Smooth muscle cell (in vitro differentiated cells): ENCODE results near the gene PKDCC. TPM values are rescaled to one million over a fixed set of nuclear protein-coding genes. Genes with fewer than 3 reads are reported as not detected.

Experiments used
- DNase-seq: peaks from one replicate; lab custom pipeline; 2025; ENCODE audit not compliant: unreplicated experiment; lab: John Stamatoyannopoulos, UW
- H2AFZ ChIP-seq: fragments of 200-600 bp; sonication (generic); 2 replicates; pipeline ENCODE4 v1.6.0; 2016; ENCODE audit warnings: antibody characterized with exemption, low read depth, mild to moderate bottlenecking
- H3F3A ChIP-seq: fragments of 200-600 bp; sonication (generic); 2 replicates; pipeline ENCODE4 v1.6.0; 2017; ENCODE audit warnings: antibody characterized with exemption, low read depth
- H3K27ac ChIP-seq: fragments of 200-600 bp; sonication (generic); 2 replicates; pipeline ENCODE4 v1.5.1; 2016; ENCODE audit warnings: low read depth, mild to moderate bottlenecking
- H3K27me3 ChIP-seq: fragments of 200-600 bp; sonication (generic); 2 replicates; pipeline ENCODE4 v1.6.1; 2016; ENCODE audit warnings: low read depth, mild to moderate bottlenecking
- H3K36me3 ChIP-seq: fragments of 200-600 bp; sonication (generic); 2 replicates; pipeline ENCODE4 v1.5.1; 2016; ENCODE audit warnings: low read depth
- H3K4me1 ChIP-seq: fragments of 200-600 bp; sonication (generic); 2 replicates; pipeline ENCODE4 v1.5.1; 2016; ENCODE audit warnings: low read depth
- H3K4me2 ChIP-seq: fragments of 200-600 bp; sonication (generic); 2 replicates; pipeline ENCODE4 v1.6.0; 2016; ENCODE audit warnings: mild to moderate bottlenecking
- H3K4me3 ChIP-seq: fragments of 200-600 bp; sonication (generic); 2 replicates; pipeline ENCODE4 v1.5.1; 2016; ENCODE audit warnings: mild to moderate bottlenecking
- H3K79me2 ChIP-seq: fragments of 200-600 bp; sonication (generic); 2 replicates; pipeline ENCODE4 v1.6.0; 2016; ENCODE audit warnings: low read depth, mild to moderate bottlenecking
- H3K9ac ChIP-seq: fragments of 200-600 bp; sonication (generic); 2 replicates; pipeline ENCODE4 v1.6.0; 2016; ENCODE audit warnings: low read depth
- H3K9me3 ChIP-seq: fragments of 200-600 bp; sonication (generic); replicated peaks from 2 replicates; pipeline ENCODE4 v1.5.1; 2016; ENCODE audit warnings: low read depth
- H4K20me1 ChIP-seq: fragments of 200-600 bp; sonication (generic); 2 replicates; pipeline ENCODE4 v1.6.0; 2016; ENCODE audit warnings: low read depth
- CTCF ChIP-seq: fragments of 200-600 bp; sonication (generic); IDR thresholded peaks from 2 replicates; pipeline ENCODE4 v1.5.1; 2017; ENCODE audit warnings: borderline replicate concordance, mild to moderate bottlenecking, antibody characterized with exemption; ENCODE audit not compliant: insufficient read depth, poor library complexity, severe bottlenecking
- WGBS: methylation state at CpG from one replicate; pipeline ENCODE4 v1.1.7; 2016; ENCODE audit warnings: low lambda C conversion rate; 5-methylcytosine and 5-hydroxymethylcytosine counted together
- polyA plus RNA-seq: library from polyadenylated mRNA; unstranded; fragments of >200 nt; fragmentation: Nextera tagmentation; extraction: Ambion mirVana; gene quantifications from 2 replicates; pipeline ENCODE4 v1.2.1, GENCODE V29; 2016
- total RNA-seq: library from RNA; depleted of rRNA; stranded (reverse); fragments of >200 nt; gene quantifications from 2 replicates; pipeline ENCODE4 v1.2.3, GENCODE V29; 2014

The PKDCC gene
- total and polyA plus RNA-seq, 2 experiments from 2014 or later: 12.2 to 15.2 TPM

GRCh38 chr2:42046819-42047487 lies 868 bp upstream of the PKDCC start:
- H2AFZ ChIP-seq: peak overlapping the region; percentile 66
- no peak for DNase-seq
- H3K27ac ChIP-seq: peak overlapping the region; percentile 27
- peak overlapping the region; percentile 92 for H3K4me2 ChIP-seq
- H3K36me3 ChIP-seq: no peaks in the 10 kb centered on the region
- H3K79me2 ChIP-seq: peaks cover 34% of the 10 kb centered on the region
- 2% methylated on average over 38 of the region's 39 CpGs for WGBS
- H3K4me1 ChIP-seq: peaks cover 55% of the 10 kb centered on the region
- peak overlapping the region; percentile 72 for H3K4me3 ChIP-seq
- no peak overlapping the region for H3K9ac ChIP-seq
- no peak for TF ChIP-seq CTCF
- H3F3A ChIP-seq: peaks cover 16% of the 10 kb centered on the region
- no peaks in the 10 kb centered on the region for H4K20me1 ChIP-seq
- no peaks in the 10 kb centered on the region for H3K27me3 ChIP-seq
- H3K9me3 ChIP-seq: no peaks in the 10 kb centered on the region

DNA sequence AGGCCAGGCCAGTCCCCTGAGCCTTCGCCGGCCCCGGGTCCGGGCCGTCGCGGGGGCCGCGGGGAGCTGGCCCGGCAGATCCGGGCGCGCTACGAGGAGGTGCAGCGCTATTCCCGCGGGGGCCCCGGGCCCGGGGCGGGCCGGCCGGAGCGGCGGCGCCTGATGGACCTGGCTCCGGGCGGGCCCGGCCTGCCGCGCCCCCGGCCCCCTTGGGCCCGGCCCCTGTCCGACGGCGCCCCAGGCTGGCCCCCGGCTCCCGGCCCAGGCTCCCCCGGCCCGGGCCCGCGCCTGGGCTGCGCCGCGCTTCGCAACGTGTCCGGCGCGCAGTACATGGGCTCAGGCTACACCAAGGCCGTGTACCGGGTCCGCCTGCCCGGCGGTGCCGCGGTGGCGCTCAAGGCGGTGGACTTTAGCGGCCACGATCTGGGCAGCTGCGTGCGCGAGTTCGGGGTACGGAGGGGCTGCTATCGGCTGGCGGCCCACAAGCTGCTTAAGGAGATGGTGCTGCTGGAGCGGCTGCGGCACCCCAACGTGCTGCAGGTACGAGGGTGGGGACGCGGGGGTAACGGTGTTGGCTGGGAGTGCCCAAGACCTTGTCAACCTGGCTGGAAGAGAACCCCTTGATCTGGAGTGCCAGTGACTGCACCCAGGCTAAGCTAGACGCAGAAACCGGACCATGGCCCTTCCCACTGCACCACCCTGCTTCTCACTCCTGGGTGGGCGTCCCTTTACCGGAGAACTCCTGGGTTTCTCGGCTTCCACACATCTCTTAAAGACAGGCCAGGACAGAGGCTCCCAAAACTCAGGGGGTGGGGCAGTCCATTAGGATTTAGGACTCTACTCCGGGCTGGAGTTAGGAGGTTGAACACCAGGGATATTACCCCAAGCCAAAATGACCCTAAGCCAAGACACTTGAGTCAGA lies 739 bp downstream of the PKDCC start:
- Histone ChIP-seq H3K9me3 (no peaks in the 10 kb centered on the region), H3K9ac (peak overlapping the region; percentile 34), H3K79me2 (peaks cover 39% of the 10 kb centered on the region), H3K4me3 (peak overlapping the region; percentile 72), H2AFZ (peak overlapping the region; percentile 4), H3K36me3 (no peaks in the 10 kb centered on the region), H3K4me2 (peak overlapping the region; percentile 91), H3K27me3 (no peaks in the 10 kb centered on the region), H3F3A (peaks cover 19% of the 10 kb centered on the region), H4K20me1 (no peaks in the 10 kb centered on the region), H3K27ac (peak overlapping the region; percentile 47), H3K4me1 (peaks cover 64% of the 10 kb centered on the region)
- no peak for TF ChIP-seq CTCF
- 6% methylated on average over 57 of the region's 80 CpGs for WGBS
- no peak for DNase-seq

GRCh38 chr2:42049221-42050009 lies 1.6 kb downstream of the PKDCC start:
- no peaks in the 10 kb centered on the region for H3K27me3 ChIP-seq
- peaks cover 22% of the 10 kb centered on the region for H3F3A ChIP-seq
- no peak overlapping the region for H3K9ac ChIP-seq
- H4K20me1 ChIP-seq: no peaks in the 10 kb centered on the region
- H3K36me3 ChIP-seq: no peaks in the 10 kb centered on the region
- peaks cover 71% of the 10 kb centered on the region for H3K4me1 ChIP-seq
- peaks cover 39% of the 10 kb centered on the region for H3K79me2 ChIP-seq
- H2AFZ ChIP-seq: peak overlapping the region; percentile 4
- 53% methylated on average over 11 of the region's 11 CpGs for WGBS
- peak overlapping the region; percentile 47 for H3K27ac ChIP-seq
- TF ChIP-seq CTCF: no peak
- no peaks in the 10 kb centered on the region for H3K9me3 ChIP-seq
- peak overlapping the region; percentile 72 for H3K4me3 ChIP-seq
- DNase-seq: no peak
- peak overlapping the region; percentile 91 for H3K4me2 ChIP-seq
